GM12878 (cell line): Measurements from ENCODE around the gene SPC24. TPM values are rescaled to one million over a fixed set of nuclear protein-coding genes. Genes with fewer than 3 reads are reported as not detected.
A peak's percentile ranks its signal among the peaks of the same experiment; 100 is the strongest.

Experiments used
- ATAC-seq: fragments of 200-7000 bp; cut with Tn5 transposase; 3 replicates; pipeline ENCODE4 v1.9.1; 2020; ENCODE audit warnings: mild to moderate bottlenecking, moderate library complexity
- BruUV-seq: library from RNA; stranded (reverse); fragments of 400-500 nt; replicated peaks from 2 replicates; lab custom pipeline; 2021; lab: Mats Ljungman, UMichigan
- CTCF ChIA-PET: fragments of 300-600 bp; sonication (Branson Sonifier 250); formaldehyde crosslinking; extraction: SDS; loops from one replicate; lab custom pipeline; 2021; ENCODE audit warnings: inconsistent platforms; lab: Yijun Ruan, JAX
- POLR2A ChIA-PET: fragments of 350-600 bp; formaldehyde crosslinking; extraction: SDS; loops from one replicate; lab custom pipeline; 2021; ENCODE audit warnings: inconsistent platforms; lab: Charles Lee
- RAD21 ChIA-PET: fragments of 300-600 bp; sonication (Branson Sonifier 250); formaldehyde crosslinking; loops from one replicate; lab custom pipeline; 2023; ENCODE audit warnings: antibody characterized with exemption; ENCODE audit not compliant: unreplicated experiment; lab: Charles Lee
- SMC1A ChIA-PET: fragments of 300-600 bp; sonication (Branson Sonifier 250); formaldehyde crosslinking; loops from one replicate; lab custom pipeline; 2023; ENCODE audit not compliant: unreplicated experiment, uncharacterized antibody; lab: Charles Lee
- DNase-seq: peaks from one replicate; pipeline ENCODE4 v3.0.0-alpha.2; 2011; ENCODE audit warnings: low read depth, low spot score
- FAIRE-seq: peaks from 3 replicates; lab custom pipeline; 2011; peaks lifted over from hg19 to GRCh38; lab: Jason Lieb, UNC
- H2AFZ ChIP-seq: 2 replicates; pipeline ENCODE4 v1.6.0; 2011; ENCODE audit warnings: low read depth, low read length, control low read depth; ENCODE audit not compliant: control insufficient read depth
- H3K27ac ChIP-seq: 2 replicates; pipeline ENCODE4 v1.5.1; 2011; ENCODE audit warnings: control low read depth; ENCODE audit not compliant: control insufficient read depth, insufficient read depth
- H3K27me3 ChIP-seq, 2 experiments: replicated peaks in 1 of 2; 2 replicates each; pipeline versions ENCODE4 v1.6.0 to v1.6.1; 2011; ENCODE audit warnings: low read length in 1 of 2; ENCODE audit not compliant: control insufficient read depth in 2 of 2, insufficient read depth in 2 of 2
- H3K36me3 ChIP-seq, 2 experiments: 2 replicates each; pipeline ENCODE4 v1.5.1; 2011; ENCODE audit warnings: low read length in 1 of 2; ENCODE audit not compliant: control insufficient read depth in 2 of 2, insufficient read depth in 2 of 2
- H3K4me1 ChIP-seq: 2 replicates; pipeline ENCODE4 v1.6.1; 2011; ENCODE audit warnings: mild to moderate bottlenecking, low read length, moderate library complexity, mixed read lengths; ENCODE audit not compliant: control insufficient read depth, insufficient read depth
- H3K4me2 ChIP-seq: 2 replicates; pipeline ENCODE4 v1.6.0; 2011; ENCODE audit warnings: control low read depth; ENCODE audit not compliant: control insufficient read depth, insufficient read depth
- H3K4me3 ChIP-seq: fragments of 200-600 bp; sonication (generic); 2 replicates; pipeline ENCODE4 v1.5.1; 2016
- H3K79me2 ChIP-seq: 2 replicates; pipeline ENCODE4 v1.6.0; 2011; ENCODE audit warnings: low read length; ENCODE audit not compliant: control insufficient read depth, insufficient read depth
- H3K9ac ChIP-seq: 2 replicates; pipeline ENCODE4 v1.8.0; 2011; ENCODE audit warnings: low read length, control low read depth, mixed read lengths; ENCODE audit not compliant: control insufficient read depth, insufficient read depth
- H3K9me3 ChIP-seq: replicated peaks from 3 replicates; pipeline ENCODE4 v1.5.1; 2011; ENCODE audit warnings: mild to moderate bottlenecking, low read length; ENCODE audit not compliant: control insufficient read depth, insufficient read depth
- H4K20me1 ChIP-seq: 2 replicates; pipeline ENCODE4 v1.6.0; 2011; ENCODE audit not compliant: control insufficient read depth, insufficient read depth
- BCL11A ChIP-seq: IDR thresholded peaks from 2 replicates; pipeline ENCODE4 v1.6.1; 2011; ENCODE audit warnings: low read depth, low read length
- BHLHE40 ChIP-seq, 2 experiments: fragments of 450-650 bp in 1 of 2; IDR thresholded peaks; 2 replicates each; pipeline ENCODE4 v1.6.1; 2011 to 2017; ENCODE audit warnings: low read depth in 2 of 2, borderline replicate concordance in 1 of 2, improper control_type of control experiment in 1 of 2, low read length in 1 of 2, mild to moderate bottlenecking in 1 of 2
- E2F4 ChIP-seq: IDR thresholded peaks from 2 replicates; pipeline ENCODE4 v1.6.1; 2012; ENCODE audit warnings: low read depth, low read length, improper control_type of control experiment
- EED ChIP-seq: sonication (generic); IDR thresholded peaks from 2 replicates; pipeline ENCODE4 v1.6.1; 2016; ENCODE audit warnings: antibody characterized with exemption, low read depth
- ETV6 ChIP-seq, 2 experiments: fragments of 450-650 bp in 1 of 2; IDR thresholded peaks in 1 of 2; conservative IDR thresholded peaks in 1 of 2; 2 replicates each; pipeline ENCODE4 v1.6.1; 2014; ENCODE audit warnings: antibody characterized with exemption in 1 of 2, borderline replicate concordance in 1 of 2, low read depth in 1 of 2, mild to moderate bottlenecking in 1 of 2, moderate library complexity in 1 of 2
- GATAD2B ChIP-seq: fragments of 450-650 bp; conservative IDR thresholded peaks from 2 replicates; pipeline ENCODE4 v1.6.1; 2017; ENCODE audit warnings: low read depth, mild to moderate bottlenecking, moderate library complexity
- IKZF1 ChIP-seq: fragments of 450-650 bp; conservative IDR thresholded peaks from 2 replicates; pipeline ENCODE4 v1.6.1; 2017; ENCODE audit warnings: antibody characterized with exemption, mild to moderate bottlenecking
- JUND ChIP-seq: IDR thresholded peaks from 2 replicates; pipeline ENCODE4 v1.6.1; 2012; ENCODE audit warnings: low read depth, mild to moderate bottlenecking, low read length, improper control_type of control experiment, moderate library complexity
- MTA2 ChIP-seq: fragments of 450-650 bp; IDR thresholded peaks from 2 replicates; pipeline ENCODE4 v1.6.1; 2016; ENCODE audit warnings: low read depth, mild to moderate bottlenecking, moderate library complexity
- MTA3 ChIP-seq: IDR thresholded peaks from 2 replicates; pipeline ENCODE4 v1.6.1; 2012; ENCODE audit warnings: low read length, inconsistent platforms, borderline replicate concordance
- NBN ChIP-seq: fragments of 450-650 bp; IDR thresholded peaks from 2 replicates; pipeline ENCODE4 v1.6.1; 2016
- NFYB ChIP-seq: IDR thresholded peaks from 2 replicates; pipeline ENCODE4 v1.6.1; 2011; ENCODE audit warnings: low read depth, mild to moderate bottlenecking, low read length, improper control_type of control experiment, moderate library complexity; ENCODE audit not compliant: insufficient read depth
- NR2C1 ChIP-seq: fragments of 450-650 bp; IDR thresholded peaks from 2 replicates; pipeline ENCODE4 v1.6.1; 2017; ENCODE audit warnings: antibody characterized with exemption, mild to moderate bottlenecking, moderate library complexity
- PAX5 ChIP-seq: IDR thresholded peaks from 2 replicates; pipeline ENCODE4 v1.6.1; 2011; ENCODE audit warnings: low read depth, low read length, borderline replicate concordance
- POLR2AphosphoS5 ChIP-seq: IDR thresholded peaks from 2 replicates; pipeline ENCODE4 v1.6.1; 2011; ENCODE audit warnings: mild to moderate bottlenecking, low read length, inconsistent platforms
- RELA ChIP-seq: fragments of 450-650 bp; IDR thresholded peaks from 2 replicates; pipeline ENCODE4 v1.8.0; 2014; ENCODE audit warnings: borderline replicate concordance; ENCODE audit not compliant: partially characterized antibody
- SPI1 ChIP-seq: IDR thresholded peaks from 2 replicates; pipeline ENCODE4 v1.6.1; 2011; ENCODE audit warnings: low read depth, mild to moderate bottlenecking, low read length, moderate library complexity, borderline replicate concordance; ENCODE audit not compliant: insufficient read depth
- SRF ChIP-seq, 2 experiments: IDR thresholded peaks; 2 replicates each; pipeline ENCODE4 v1.6.1; 2011; ENCODE audit warnings: low read depth in 2 of 2, low read length in 2 of 2, mild to moderate bottlenecking in 1 of 2, moderate library complexity in 1 of 2
- WRNIP1 ChIP-seq: IDR thresholded peaks from 2 replicates; pipeline ENCODE4 v1.6.1; 2011; ENCODE audit warnings: low read depth, low read length, improper control_type of control experiment, borderline replicate concordance
- ZNF207 ChIP-seq: fragments of 450-650 bp; IDR thresholded peaks from 2 replicates; pipeline ENCODE4 v1.6.1; 2014; ENCODE audit warnings: antibody characterized with exemption, mild to moderate bottlenecking, borderline replicate concordance
- ZNF217 ChIP-seq: fragments of 450-650 bp; IDR thresholded peaks from 2 replicates; pipeline ENCODE4 v1.6.1; 2017; ENCODE audit warnings: antibody characterized with exemption, mild to moderate bottlenecking
- WGBS: methylation state at CpG from one replicate; pipeline ENCODE4 v1.1.6; 2016; ENCODE audit warnings: low lambda C conversion rate; ENCODE audit not compliant: insufficient replicate concordance, insufficient coverage; ENCODE audit errors: missing lambda C conversion rate; 5-methylcytosine and 5-hydroxymethylcytosine counted together
- in situ Hi-C: fragments of 300-500 bp; cut with MboI; formaldehyde crosslinking; loops from 9 replicates; pipeline ENCODE4 v1.14.3; 2018; ENCODE audit warnings: mixed read lengths
- intact Hi-C: fragments of 100-400 bp; cut with micrococcal nuclease; formaldehyde crosslinking; loops from one replicate; pipeline ENCODE4 v1.14.2; 2022; ENCODE audit not compliant: unreplicated experiment
- polyA plus RNA-seq, 11 experiments: library from polyadenylated mRNA; depleted of rRNA in 4 of 11; unstranded in 6 of 11; stranded (reverse) in 5 of 11; fragments of >200 nt; fragmentation: Nextera tagmentation in 4 of 11; fragmentation: Illumina TruSeq in 1 of 11; extraction: Ambion mirVana in 4 of 11; extraction: Trizol in 1 of 11; gene quantifications; 1 replicate in 1 of 11; 2 replicates in 10 of 11; pipeline versions ENCODE4 v1.2.1 to v1.2.3, GENCODE V29; 2011 to 2016; ENCODE audit warnings: inconsistent platforms in 2 of 11, missing spikeins in 2 of 11, low read depth in 1 of 11
- total RNA-seq, 4 experiments: library from RNA; depleted of rRNA in 3 of 4; stranded (reverse); fragments of >200 nt in 3 of 4; fragmentation: Illumina TruSeq in 1 of 4; extraction: Trizol in 1 of 4; gene quantifications; 2 replicates each; pipeline versions ENCODE4 v1.2.1 to v1.2.3, GENCODE V29; 2013 to 2021

Gene SPC24
- total and polyA plus RNA-seq, 10 of the 15 experiments (the other 5 are each of a cell fraction or from before 2014, with no cell fraction given) = 9.4 to 72.6 (median 40.7) TPM

- DNase-seq = peak; percentile 59
- under 1% methylated on average over 11 of the region's 11 CpGs for WGBS
- H3K9me3 ChIP-seq = peaks cover 3% of the 10 kb centered on the region; the same call in 1 of the 3 replicates
- peak overlapping the region; percentile 97 for H3K4me2 ChIP-seq
- H3K36me3 ChIP-seq = no peaks in the 10 kb centered on the region; a peak in 1 of 4 replicates
- ChIA-PET RAD21 (interaction anchor here (0.6 to 1.5 kb wide), 3 partner anchors 9 to 93 kb away, joined by 3 to 4 read pairs (median 3); no protein-coding TSS in a partner anchor), POLR2A (interaction anchor here (0.5 to 1.0 kb wide), 3 partner anchors 24 to 633 kb away, joined by 3 to 4 read pairs (median 3); no protein-coding TSS in a partner anchor), CTCF (interaction anchor here (1.1 to 1.9 kb wide), 3 partner anchors 12 to 238 kb away, joined by 3 to 5 read pairs (median 5); no protein-coding TSS in a partner anchor), SMC1A (interaction anchor here (0.9 to 1.2 kb wide), 4 partner anchors 15 to 160 kb away, joined by 3 to 4 read pairs (median 3); partner anchors contain the start of genes RAB3D and SPC24)
- FAIRE-seq = peak; percentile 75
- H3K4me1 ChIP-seq = peaks cover 20% of the 10 kb centered on the region
- H4K20me1 ChIP-seq = no peaks in the 10 kb centered on the region
- BruUV-seq = TSS peak; percentile 71
- no peaks in the 10 kb centered on the region for H3K79me2 ChIP-seq
- in situ Hi-C loops (no loop called here), intact Hi-C loops (no loop called here)
- H3K27me3 ChIP-seq = no peaks in the 10 kb centered on the region
- peak overlapping the region; percentile 62 for H3K4me3 ChIP-seq
- ATAC-seq = peak; percentile 94
- peak overlapping the region; percentile 86 for H3K27ac ChIP-seq
- H2AFZ ChIP-seq = peak overlapping the region; percentile 95
- H3K9ac ChIP-seq = peak overlapping the region; percentile 87
- TF ChIP-seq PAX5 = 0 out of 2 replicates have a peak, but pooled peaks have one; percentile 18
- TF ChIP-seq ETV6 (conservative IDR thresholded peaks at IDR 0.05 in 1 of 2, IDR thresholded peaks at IDR 0.05 in 1 of 2; ENCODE audit: borderline replicate concordance in 1 of 2, low read depth in 1 of 2) = peak in 1 of 2 experiments; percentile 46; a peak in 1 of 4 replicates
- 0 out of 2 replicates have a peak, but pooled peaks have one; percentile 29 for TF ChIP-seq MTA3
- peak in 1 of 2 experiments; percentile 20; a peak in 1 of 4 replicates for TF ChIP-seq BHLHE40 (IDR thresholded peaks at IDR 0.05; ENCODE audit: borderline replicate concordance in 1 of 2, low read depth in 2 of 2, low read length in 1 of 2)
- TF ChIP-seq SRF (IDR thresholded peaks at IDR 0.05; ENCODE audit: low read depth in 2 of 2, low read length in 2 of 2) = peak in 1 of 2 experiments; percentile 84; a peak in 2 of 4 replicates
- peak; percentile 36 for TF ChIP-seq NR2C1
- no peak for TF ChIP-seq NFYB
- peak; percentile 83 for TF ChIP-seq MTA2
- no peak for TF ChIP-seq WRNIP1
- peak; percentile 70; the same call in 1 of the 2 replicates for TF ChIP-seq BCL11A
- peak; percentile 63; the same call in 1 of the 2 replicates for TF ChIP-seq NBN
- no peak for TF ChIP-seq JUND
- TF ChIP-seq E2F4 = peak; percentile 73
- 0 out of 2 replicates have a peak, but pooled peaks have one; percentile 57 for TF ChIP-seq GATAD2B
- TF ChIP-seq ZNF217 = 0 out of 2 replicates have a peak, but pooled peaks have one; percentile 67
- TF ChIP-seq POLR2AphosphoS5 = no peak
- TF ChIP-seq ZNF207 = peak; percentile 48; the same call in 1 of the 2 replicates
- peak; percentile 75 for TF ChIP-seq RELA
- peak; percentile 86 for TF ChIP-seq EED
- peak; percentile 84 for TF ChIP-seq IKZF1
- 0 out of 2 replicates have a peak, but pooled peaks have one; percentile 2 for TF ChIP-seq SPI1
Observed at GRCh38 chr19:11179716-11180297, 24.2 kb upstream of the SPC24 start.
